ENCODE results near the gene NOL6.
"Not testable (repeated sequence)": the region's sequence is repeated elsewhere in the genome, so short reads cannot be mapped to it uniquely, and the experiment has no call there.

NOL6 gene

DNA sequence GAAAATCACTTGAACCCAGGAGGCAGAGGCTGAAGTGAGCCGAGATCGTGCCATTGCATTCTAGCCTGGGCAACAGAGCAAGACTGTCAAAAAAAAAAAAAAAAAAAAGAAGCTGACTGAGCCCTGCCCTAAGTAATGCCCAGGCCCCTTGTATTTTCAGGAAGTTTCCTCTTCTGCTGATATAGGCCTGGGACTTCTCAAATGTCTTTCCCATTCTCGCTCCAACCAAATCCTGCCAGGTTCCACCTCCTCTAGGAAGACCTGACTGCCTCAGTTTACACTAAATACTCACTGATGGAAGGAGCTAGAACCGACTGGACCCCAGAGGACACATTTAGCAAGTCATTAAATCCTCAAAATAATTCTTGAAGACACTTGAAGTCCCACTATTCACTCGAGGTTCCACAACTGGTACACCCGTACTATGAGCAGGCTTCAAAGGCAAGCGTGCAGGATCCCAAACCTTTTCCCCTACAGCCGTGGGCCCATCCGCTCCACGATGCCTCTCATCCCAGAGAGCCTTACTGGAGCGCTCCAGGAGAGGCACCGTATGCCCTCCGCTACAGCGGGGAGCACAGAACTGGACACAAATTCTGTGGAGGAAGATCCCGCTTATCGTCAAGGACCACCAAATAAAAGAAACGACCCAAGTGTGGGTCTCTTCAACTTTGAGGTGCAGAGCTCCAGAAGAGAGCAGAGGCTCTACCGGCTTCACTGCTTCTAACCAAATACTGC, 676 bp downstream of the NOL6 start:
- DNase-seq (ENCODE audit: low read depth), result no peak

GRCh38 chr9:33472171-33472880, 1.4 kb downstream of the NOL6 start:
- DNase-seq (ENCODE audit: low read depth), result no peak

GRCh38 chr9:33471361-33471760, 2.4 kb downstream of the NOL6 start:
- DNase-seq (ENCODE audit: low read depth), result no peak

GRCh38 chr9:33469891-33470290, 3.8 kb downstream of the NOL6 start:
- no peak for DNase-seq (ENCODE audit: low read depth)

- no peak for DNase-seq (ENCODE audit: low read depth)
Observed at GRCh38 chr9:33468797-33469621, 4.7 kb downstream of the NOL6 start.

GRCh38 chr9:33468215-33468730, 5.5 kb downstream of the NOL6 start:
- no peak for DNase-seq (ENCODE audit: low read depth)

GRCh38 chr9:33467526-33467925, 6.2 kb downstream of the NOL6 start:
- DNase-seq (ENCODE audit: low read depth), result no peak

- DNase-seq (ENCODE audit: low read depth), result peak; percentile 39
Observed at GRCh38 chr9:33466565-33467495, 6.9 kb downstream of the NOL6 start.

- DNase-seq (ENCODE audit: low read depth), result no peak
Observed at GRCh38 chr9:33465596-33466564, 7.8 kb downstream of the NOL6 start.

GRCh38 chr9:33465096-33465495, 8.6 kb downstream of the NOL6 start:
- DNase-seq (ENCODE audit: low read depth), result no peak

GRCh38 chr9:33464045-33464636, 9.6 kb downstream of the NOL6 start:
- DNase-seq (ENCODE audit: low read depth), result no peak

DNA sequence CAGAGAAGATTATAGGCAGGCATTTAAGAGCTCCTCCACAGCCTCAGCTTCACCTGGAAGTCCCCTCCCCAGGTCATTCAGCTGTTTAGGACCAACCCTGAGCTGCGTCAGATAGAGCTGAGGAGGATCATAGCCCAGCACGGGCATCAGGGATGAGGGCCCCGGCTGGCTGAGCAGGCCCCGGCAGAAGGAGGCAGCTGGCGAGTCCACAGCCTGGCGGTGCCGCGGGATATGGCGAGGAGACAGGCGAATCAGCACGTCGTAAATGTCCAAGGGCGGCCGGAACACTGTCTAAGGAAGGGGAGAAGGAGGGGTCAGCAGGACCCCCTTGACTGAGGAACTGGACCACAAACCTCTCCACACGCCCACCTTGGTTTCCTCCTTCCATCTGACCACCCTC, 10.6 kb downstream of the NOL6 start:
- DNase-seq (ENCODE audit: low read depth), result no peak

DNA sequence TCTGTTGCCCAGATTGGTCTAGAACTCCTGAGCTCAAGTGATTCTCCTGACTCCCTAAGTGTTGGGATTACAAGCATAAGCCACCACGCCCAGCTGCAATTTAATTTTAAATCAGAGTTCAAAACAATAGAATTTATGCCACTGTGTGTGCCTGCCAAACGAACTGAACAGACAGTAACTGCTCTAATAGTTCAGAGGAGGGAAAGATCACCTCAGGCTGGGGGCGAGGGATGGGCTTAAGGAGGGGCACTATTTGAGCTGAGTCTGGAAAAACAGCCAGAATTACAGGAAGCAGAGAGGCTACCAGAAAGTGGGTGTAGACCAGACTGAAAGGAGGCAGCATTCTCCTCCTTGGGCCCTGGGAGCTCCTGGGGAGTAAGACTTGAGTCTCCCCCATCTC, 12.2 kb downstream of the NOL6 start:
- DNase-seq (ENCODE audit: low read depth), result no peak

DNA sequence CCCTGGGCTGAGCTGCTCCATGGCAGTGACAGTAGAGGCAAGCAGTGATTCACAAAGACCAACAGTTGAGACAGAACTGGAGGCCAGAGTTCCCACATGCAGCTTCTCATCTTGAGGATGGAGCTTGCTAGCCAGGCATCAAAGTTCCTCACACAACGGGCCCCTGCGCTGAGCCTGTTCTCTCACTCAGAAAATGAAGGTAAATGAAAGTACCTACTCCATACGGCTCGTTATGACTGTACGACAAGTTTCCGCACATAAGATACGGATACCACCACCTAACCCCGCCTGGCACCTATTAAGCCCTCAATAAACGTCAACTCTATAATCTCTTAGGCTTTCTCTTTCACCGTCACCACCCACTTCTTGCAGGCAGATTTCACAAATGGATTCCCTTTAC, 12.9 kb downstream of the NOL6 start:
- DNase-seq (ENCODE audit: low read depth), result no peak

DNA sequence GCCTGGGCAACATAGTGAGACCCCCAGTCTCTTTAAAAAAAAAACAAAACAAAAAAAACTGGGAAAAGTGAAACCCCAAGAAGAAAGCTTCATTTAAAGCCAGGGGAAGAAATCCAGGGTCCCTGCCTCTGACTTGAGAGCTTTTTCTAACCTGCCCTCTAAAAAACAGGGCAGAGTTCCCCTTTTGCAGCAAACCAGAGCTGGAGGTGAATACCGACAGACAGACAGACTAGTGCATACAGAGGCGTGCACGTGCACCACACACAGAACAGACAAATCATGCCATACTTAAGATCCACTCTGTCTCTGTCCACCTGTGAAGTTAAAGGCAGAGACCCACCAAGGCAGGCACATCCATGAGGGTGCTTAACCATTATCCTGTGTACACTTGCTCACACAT, 14.6 kb downstream of the NOL6 start:
- DNase-seq (ENCODE audit: low read depth), result no peak

DNA sequence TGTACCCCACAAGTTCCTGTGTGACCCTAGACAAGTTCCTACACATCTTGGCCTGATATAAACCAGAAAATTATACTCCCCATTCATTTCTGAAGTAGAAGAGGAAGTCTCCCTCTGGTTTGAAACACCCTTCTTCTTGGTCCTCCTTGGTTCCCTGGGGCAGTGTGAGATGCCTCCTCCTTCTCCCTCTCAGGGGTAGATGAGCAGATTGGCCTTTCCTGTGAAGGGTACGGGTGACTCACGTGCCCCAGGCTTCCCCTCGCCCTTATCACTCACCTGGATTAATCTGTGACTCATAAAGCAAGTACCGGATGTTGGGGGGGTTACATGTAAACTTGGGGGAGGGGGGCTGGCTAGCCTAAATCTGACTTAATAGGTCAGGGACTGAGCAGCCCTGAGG, 15.3 kb downstream of the NOL6 start:
- DNase-seq (ENCODE audit: low read depth), result no peak

DNA sequence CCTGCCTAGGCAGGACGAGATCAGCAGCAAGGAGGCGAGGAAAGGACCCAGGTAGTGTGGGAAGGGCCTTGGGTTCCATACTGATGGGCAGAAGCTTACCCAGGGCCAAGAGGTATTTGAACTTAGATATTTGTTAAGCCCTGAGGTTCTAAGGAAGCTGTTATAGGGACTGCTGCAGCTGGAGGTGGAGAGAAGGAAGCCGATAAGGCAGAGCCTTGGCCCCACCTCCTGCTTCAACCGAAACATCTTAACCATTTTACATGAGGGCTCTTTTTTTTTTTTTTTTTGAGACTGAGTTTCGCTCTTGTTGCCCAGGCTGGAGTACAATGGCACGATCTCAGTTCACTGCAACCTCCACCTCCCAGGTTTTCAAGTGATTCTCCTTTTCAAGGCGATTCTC, 17.8 kb downstream of the NOL6 start:
- DNase-seq (ENCODE audit: low read depth), result no peak

DNA sequence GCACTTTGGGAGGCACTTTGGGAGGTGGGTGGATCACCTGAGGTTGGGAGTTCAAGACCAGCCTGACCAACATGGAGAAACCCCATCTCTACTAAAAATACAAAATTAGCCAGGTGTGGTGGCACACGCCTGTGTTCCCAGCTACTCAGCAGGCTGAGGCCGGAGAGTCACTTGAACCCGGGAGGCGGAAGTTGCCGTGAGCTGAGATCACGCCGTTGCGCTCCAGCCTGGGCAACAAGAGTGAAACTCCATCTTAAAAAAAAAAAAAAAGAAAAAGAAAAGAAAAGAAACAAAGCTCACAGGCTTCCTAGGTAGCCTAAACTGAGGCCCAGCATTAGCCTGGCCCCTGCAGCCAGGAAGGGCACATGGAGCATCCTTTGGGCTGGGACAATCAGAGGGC, 18.3 kb downstream of the NOL6 start:
- not testable (repeated sequence) for DNase-seq (ENCODE audit: low read depth)

GRCh38 chr9:33454661-33455026, 19.1 kb downstream of the NOL6 start:
- DNase-seq (ENCODE audit: low read depth), result not testable (repeated sequence)

Data from stimulated activated CD8-positive, alpha-beta memory T cell treated with anti-CD3 and anti-CD28 coated beads, Interleukin-15, amount 100 ng/mL, for 24 hours (primary cell).